B cell (primary cell): Measurements from ENCODE around the gene GDPD4. TPM values are rescaled to one million over a fixed set of nuclear protein-coding genes. Genes with fewer than 3 reads are reported as not detected.

Source experiments
- ATAC-seq: fragments of 200-7000 bp; cut with Tn5 transposase; one replicate; pipeline ENCODE4 v1.10.0; 2021; ENCODE audit warnings: low read depth, mild to moderate bottlenecking, moderate number of reproducible peaks, moderate library complexity
- CTCF ChIA-PET: fragments of 350-600 bp; sonication (Branson Sonifier 250); formaldehyde crosslinking; loops from one replicate; lab custom pipeline; 2021; ENCODE audit warnings: antibody characterized with exemption, inconsistent platforms; lab: Charles Lee
- POLR2A ChIA-PET: fragments of 350-600 bp; sonication (Branson Sonifier 250); formaldehyde crosslinking; loops from one replicate; lab custom pipeline; 2021; ENCODE audit warnings: antibody characterized with exemption; lab: Charles Lee
- DNase-seq: peaks from one replicate; pipeline ENCODE4 v3.0.0; 2013
- H2AFZ ChIP-seq: 2 replicates; pipeline ENCODE4 v1.6.1; 2012; ENCODE audit warnings: mild to moderate bottlenecking, low read depth, low read length; ENCODE audit not compliant: insufficient read depth, poor library complexity, severe bottlenecking
- H3K27ac ChIP-seq, 2 donors: 1 replicate in 1 of 2; 2 replicates in 1 of 2; pipeline ENCODE4 v1.5.1; 2012 to 2013; ENCODE audit warnings: low read length in 2 of 2, mild to moderate bottlenecking in 2 of 2, moderate library complexity in 1 of 2
- H3K27me3 ChIP-seq, 4 experiments: fragments of 200-600 bp in 1 of 4; sonication (generic) in 1 of 4; replicated peaks in 1 of 4; 1 replicate in 2 of 4; 2 replicates in 2 of 4; pipeline versions ENCODE4 v1.6.1 to v1.7.0; 2013 to 2016; ENCODE audit warnings: low read length in 3 of 4, mild to moderate bottlenecking in 2 of 4, mixed read lengths in 1 of 4, moderate library complexity in 1 of 4; ENCODE audit not compliant: insufficient read depth in 4 of 4, control insufficient read depth in 3 of 4; ENCODE audit errors: control extremely low read depth in 1 of 4
- H3K36me3 ChIP-seq, 2 experiments: replicated peaks in 1 of 2; 1 replicate in 1 of 2; 2 replicates in 1 of 2; pipeline versions ENCODE4 v1.6.1 to v1.7.1; 2013; ENCODE audit warnings: low read length in 1 of 2; ENCODE audit not compliant: insufficient read depth in 2 of 2, control insufficient read depth in 1 of 2; ENCODE audit errors: control extremely low read depth in 1 of 2, extremely low read depth in 1 of 2
- H3K4me1 ChIP-seq, 2 donors: fragments of 200-600 bp in 1 of 2; sonication (generic) in 1 of 2; 1 replicate in 1 of 2; 2 replicates in 1 of 2; pipeline versions ENCODE4 v1.5.1 to v1.6.1; 2013 to 2017; ENCODE audit warnings: low read length in 2 of 2; ENCODE audit not compliant: control insufficient read depth in 2 of 2, insufficient read depth in 2 of 2
- H3K4me2 ChIP-seq: replicated peaks from 2 replicates; pipeline ENCODE3; 2012; ENCODE audit warnings: mild to moderate bottlenecking, low read depth, low read length; ENCODE audit not compliant: poor library complexity, severe bottlenecking
- H3K4me3 ChIP-seq, 5 experiments: fragments of 200-600 bp in 1 of 5; sonication (generic) in 1 of 5; 1 replicate in 3 of 5; 2 replicates in 2 of 5; pipeline versions ENCODE4 v1.5.1 to v1.7.0; 2011 to 2016; ENCODE audit warnings: low read length in 4 of 5, mild to moderate bottlenecking in 4 of 5, low read depth in 2 of 5, control low read depth in 1 of 5, moderate library complexity in 1 of 5; ENCODE audit not compliant: insufficient read depth in 1 of 5; ENCODE audit errors: control extremely low read depth in 1 of 5, extremely low read depth in 1 of 5
- H3K79me2 ChIP-seq: fragments of 200-600 bp; sonication (generic); one replicate; pipeline ENCODE4 v1.6.0; 2016; ENCODE audit warnings: low read length; ENCODE audit not compliant: control insufficient read depth, insufficient read depth
- H3K9ac ChIP-seq: fragments of 200-600 bp; sonication (generic); 2 replicates; pipeline ENCODE4 v1.6.1; 2017; ENCODE audit warnings: mild to moderate bottlenecking, low read length, moderate library complexity
- H3K9me3 ChIP-seq, 3 donors: one replicate each; pipeline versions ENCODE4 v1.6.1 to v1.7.1; 2013; ENCODE audit warnings: low read length in 2 of 3; ENCODE audit not compliant: control insufficient read depth in 2 of 3, insufficient read depth in 1 of 3; ENCODE audit errors: control extremely low read depth in 1 of 3
- H4K20me1 ChIP-seq: 2 replicates; pipeline ENCODE4 v1.6.0; 2012; ENCODE audit warnings: mild to moderate bottlenecking, low read length; ENCODE audit not compliant: insufficient read depth, control insufficient read depth, poor library complexity, severe bottlenecking
- H3K27ac Mint-ChIP-seq: one replicate; pipeline ENCODE4 v1.8.0; 2021; ENCODE audit warnings: mixed read lengths
- H3K27me3 Mint-ChIP-seq: one replicate; pipeline ENCODE4 v1.8.0; 2021; ENCODE audit warnings: mixed read lengths
- H3K4me1 Mint-ChIP-seq: one replicate; pipeline ENCODE4 v1.8.0; 2021; ENCODE audit warnings: mixed read lengths
- H3K4me3 Mint-ChIP-seq: one replicate; pipeline ENCODE4 v1.8.0; 2021; ENCODE audit warnings: mixed read lengths
- H3K9me3 Mint-ChIP-seq: one replicate; pipeline ENCODE4 v1.8.0; 2022; ENCODE audit warnings: mixed read lengths; ENCODE audit not compliant: insufficient read depth
- EZH2 ChIP-seq: IDR thresholded peaks from 2 replicates; pipeline ENCODE4 v1.6.1; 2012; ENCODE audit warnings: borderline replicate concordance, low read depth, mild to moderate bottlenecking, moderate library complexity, low read length; ENCODE audit not compliant: insufficient read depth, poor library complexity, severe bottlenecking
- WGBS: methylation state at CpG from one replicate; pipeline ENCODE4 v1.1.5; 2013; ENCODE audit warnings: missing lambda C conversion rate; ENCODE audit not compliant: insufficient coverage; 5-methylcytosine and 5-hydroxymethylcytosine counted together
- intact Hi-C: fragments of 100-400 bp; cut with micrococcal nuclease; formaldehyde crosslinking; loops from one replicate; pipeline ENCODE4 v1.10.0; 2022
- polyA plus RNA-seq: library from polyadenylated mRNA; depleted of rRNA; stranded (reverse); fragments of >200 nt; gene quantifications from 2 replicates; pipeline ENCODE4 v1.2.3, GENCODE V29; 2012
- total RNA-seq, 2 donors: library from RNA; stranded (reverse); fragments of 120-200 nt in 1 of 2; gene quantifications; 1 replicate in 1 of 2; 2 replicates in 1 of 2; pipeline versions ENCODE4 v1.2.3 to v1.2.4, GENCODE V29; 2013 to 2022
- TF ChIP-seq, protein P1 (sequence below): fragments of 200-600 bp; IDR thresholded peaks from one replicate; pipeline ENCODE4 v1.8.0; 2022; ENCODE audit warnings: antibody characterized with exemption, mild to moderate bottlenecking

Gene GDPD4
- total and polyA plus RNA-seq, 2 donors (not counting 1 experiment from before 2014, with no cell fraction given): not detected

DNA sequence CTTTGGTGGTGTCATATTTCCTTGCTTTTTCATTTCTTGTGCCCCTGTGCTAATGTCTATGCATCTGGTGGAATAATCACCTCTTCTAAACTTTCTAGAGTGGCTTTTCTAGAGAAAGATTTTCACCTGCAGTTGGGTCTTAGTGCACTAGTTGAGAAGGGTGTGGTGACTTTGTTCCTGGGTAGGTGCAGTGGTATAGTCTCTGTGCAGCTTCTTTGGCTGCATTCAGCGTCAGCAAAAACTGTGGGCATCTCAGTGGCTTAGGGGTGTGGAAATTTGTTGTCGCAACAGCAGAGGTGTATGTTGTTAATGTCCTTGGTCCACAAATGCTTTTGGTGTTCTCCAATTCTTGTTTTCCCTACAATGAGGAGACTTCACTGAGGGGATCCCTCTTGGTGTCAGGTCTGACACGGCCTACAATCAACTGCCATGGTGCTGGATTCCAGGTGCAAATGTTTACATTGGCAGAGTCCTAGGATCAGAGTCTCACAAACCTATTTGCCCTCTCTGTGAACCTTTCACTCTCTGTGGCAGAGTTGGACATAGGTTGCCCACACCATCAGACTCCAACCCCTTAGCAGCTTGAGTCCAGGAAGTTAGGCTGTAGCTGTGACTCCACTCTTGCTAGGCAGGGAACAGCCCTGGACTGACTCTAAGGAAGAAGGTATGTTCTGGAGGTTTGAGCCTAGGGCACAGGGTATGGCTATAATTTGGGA lies 48.8 kb downstream of the GDPD4 start:
- Histone ChIP-seq H3K4me1 (no peaks in the 10 kb centered on the region), H3K4me2 (no peak overlapping the region), H3K27ac (no peak overlapping the region), H3K36me3 (no peaks in the 10 kb centered on the region), H3K9ac (no peak overlapping the region), H3K79me2 (no peaks in the 10 kb centered on the region), H3K4me3 (no peak overlapping the region), H4K20me1 (no peaks in the 10 kb centered on the region), H3K27me3 (no peaks in the 10 kb centered on the region), H2AFZ (no peak overlapping the region), H3K9me3 (peaks cover 0 to 15% (median 2%) of the 10 kb centered on the region in 3 donors)
- no peak for DNase-seq
- ChIA-PET POLR2A (no interaction called here), CTCF (no interaction called here)
- TF ChIP-seq EZH2: no peak
- TF ChIP-seq, protein P1, sequence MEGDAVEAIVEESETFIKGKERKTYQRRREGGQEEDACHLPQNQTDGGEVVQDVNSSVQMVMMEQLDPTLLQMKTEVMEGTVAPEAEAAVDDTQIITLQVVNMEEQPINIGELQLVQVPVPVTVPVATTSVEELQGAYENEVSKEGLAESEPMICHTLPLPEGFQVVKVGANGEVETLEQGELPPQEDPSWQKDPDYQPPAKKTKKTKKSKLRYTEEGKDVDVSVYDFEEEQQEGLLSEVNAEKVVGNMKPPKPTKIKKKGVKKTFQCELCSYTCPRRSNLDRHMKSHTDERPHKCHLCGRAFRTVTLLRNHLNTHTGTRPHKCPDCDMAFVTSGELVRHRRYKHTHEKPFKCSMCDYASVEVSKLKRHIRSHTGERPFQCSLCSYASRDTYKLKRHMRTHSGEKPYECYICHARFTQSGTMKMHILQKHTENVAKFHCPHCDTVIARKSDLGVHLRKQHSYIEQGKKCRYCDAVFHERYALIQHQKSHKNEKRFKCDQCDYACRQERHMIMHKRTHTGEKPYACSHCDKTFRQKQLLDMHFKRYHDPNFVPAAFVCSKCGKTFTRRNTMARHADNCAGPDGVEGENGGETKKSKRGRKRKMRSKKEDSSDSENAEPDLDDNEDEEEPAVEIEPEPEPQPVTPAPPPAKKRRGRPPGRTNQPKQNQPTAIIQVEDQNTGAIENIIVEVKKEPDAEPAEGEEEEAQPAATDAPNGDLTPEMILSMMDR: no peak
- 92% methylated on average over 3 of the region's 3 CpGs for WGBS
- intact Hi-C loops: no loop called here
- H3K27me3 Mint-ChIP-seq: peaks cover 14% of the 10 kb centered on the region
- peaks cover 11% of the 10 kb centered on the region for H3K9me3 Mint-ChIP-seq
- no peaks in the 10 kb centered on the region for H3K4me1 Mint-ChIP-seq
- no peak overlapping the region for H3K4me3 Mint-ChIP-seq
- ATAC-seq: no peak
- H3K27ac Mint-ChIP-seq: no peak overlapping the region

DNA sequence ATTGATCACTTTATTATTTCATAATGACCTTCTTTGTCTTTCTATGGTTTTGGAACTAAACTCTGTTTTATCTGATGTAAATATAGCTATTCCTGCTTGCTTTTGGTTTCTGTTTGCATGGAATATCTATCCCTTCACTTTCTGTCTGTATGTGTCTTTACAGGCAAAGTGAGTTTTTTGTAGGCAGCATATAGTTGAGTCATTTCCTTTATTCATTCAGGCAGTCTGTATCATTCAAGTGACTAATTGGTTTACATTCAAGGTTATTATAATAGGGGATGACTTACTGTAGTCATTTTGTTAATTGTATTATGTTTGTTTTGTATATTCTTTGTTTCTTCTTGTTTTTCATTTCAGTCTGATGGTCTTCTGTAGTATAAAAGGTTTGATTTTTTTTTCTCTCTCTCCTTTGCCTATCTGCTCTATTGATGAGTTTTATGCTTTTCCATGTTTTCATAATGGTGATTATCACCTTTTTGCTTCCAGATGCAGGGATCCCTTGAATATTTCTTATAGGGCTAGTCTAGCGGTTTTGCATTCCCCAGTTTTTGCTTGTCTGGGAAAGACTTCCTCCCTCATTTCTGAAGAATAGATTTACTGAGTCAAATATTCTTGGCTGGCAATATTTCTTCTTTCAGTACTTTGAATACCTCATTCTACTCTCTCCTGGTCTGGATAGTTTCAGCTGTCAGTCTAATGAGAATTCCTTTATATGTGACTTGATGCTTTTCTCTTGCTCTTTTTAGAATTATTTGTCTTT lies 50.4 kb downstream of the GDPD4 start:
- intact Hi-C loops: no loop called here
- POLR2A ChIA-PET: no interaction called here

More for the DNA sequence above, 50.4 kb downstream of the GDPD4 start:
- Histone ChIP-seq H3K79me2 (no peaks in the 10 kb centered on the region), H3K4me1 (no peaks in the 10 kb centered on the region), H4K20me1 (no peaks in the 10 kb centered on the region), H3K27me3 (no peaks in the 10 kb centered on the region), H3K36me3 (no peaks in the 10 kb centered on the region), H3K4me2 (no peak overlapping the region), H3K9me3 (peaks cover 0 to 15% (median 2%) of the 10 kb centered on the region in 3 donors), H3K9ac (no peak overlapping the region), H3K4me3 (no peak overlapping the region), H3K27ac (no peak overlapping the region), H2AFZ (no peak overlapping the region)
- no peak for DNase-seq
- Mint-ChIP-seq H3K27me3 (peaks cover 4% of the 10 kb centered on the region), H3K27ac (no peak overlapping the region), H3K9me3 (peaks cover 11% of the 10 kb centered on the region), H3K4me3 (no peak overlapping the region), H3K4me1 (no peaks in the 10 kb centered on the region)
- no CpG with 5 or more reads among the region's 1 CpG for WGBS
- ATAC-seq: no peak
- CTCF ChIA-PET: no interaction called here
- no peak for TF ChIP-seq EZH2
- TF ChIP-seq, protein P1: no peak
